DND-41 (cell line): ENCODE results near the gene USP13.

Experiments used
- ATAC-seq: fragments of 200-7000 bp; cut with Tn5 transposase; 3 replicates; pipeline ENCODE4 v1.9.1; 2021; ENCODE audit warnings: low read depth; ENCODE audit not compliant: insufficient read depth
- DNase-seq: peaks from one replicate; pipeline ENCODE4 v3.0.0-alpha.2; 2020
- H2AFZ ChIP-seq: 2 replicates; pipeline ENCODE4 v1.6.0; 2012; ENCODE audit warnings: low read depth, low read length
- H3K27ac ChIP-seq: 2 replicates; pipeline ENCODE4 v1.5.1; 2012; ENCODE audit warnings: low read length, inconsistent platforms
- H3K27me3 ChIP-seq: fragments of 200-600 bp; sonication (generic); 2 replicates; pipeline ENCODE4 v1.6.0; 2012; ENCODE audit warnings: low read length, mild to moderate bottlenecking, inconsistent platforms; ENCODE audit not compliant: insufficient read depth, poor library complexity
- H3K36me3 ChIP-seq: 2 replicates; pipeline ENCODE4 v1.5.1; 2012; ENCODE audit warnings: low read length, inconsistent platforms; ENCODE audit not compliant: insufficient read depth
- H3K4me1 ChIP-seq: 2 replicates; pipeline ENCODE4 v1.5.1; 2012; ENCODE audit warnings: mild to moderate bottlenecking, low read length; ENCODE audit not compliant: insufficient read depth
- H3K4me2 ChIP-seq: 2 replicates; pipeline ENCODE4 v1.6.0; 2012; ENCODE audit warnings: mild to moderate bottlenecking, moderate library complexity, low read length, inconsistent platforms; ENCODE audit not compliant: insufficient read depth
- H3K4me3 ChIP-seq, 2 experiments: fragments of 200-600 bp in 1 of 2; shearing (Covaris generic) in 1 of 2; 2 replicates each; pipeline ENCODE4 v1.5.1; 2012 to 2016; ENCODE audit warnings: inconsistent platforms in 2 of 2, low read length in 2 of 2, mild to moderate bottlenecking in 2 of 2, low read depth in 1 of 2, moderate library complexity in 1 of 2
- H3K79me2 ChIP-seq: 2 replicates; pipeline ENCODE4 v1.6.0; 2012; ENCODE audit warnings: low read length, inconsistent platforms; ENCODE audit not compliant: insufficient read depth
- H3K9ac ChIP-seq: 2 replicates; pipeline ENCODE4 v1.6.0; 2012; ENCODE audit warnings: low read depth, mild to moderate bottlenecking, inconsistent platforms, low read length, moderate library complexity
- H3K9me3 ChIP-seq: 2 replicates; pipeline ENCODE4 v1.5.1; 2012; ENCODE audit warnings: low read length, moderate library complexity, mild to moderate bottlenecking, inconsistent platforms; ENCODE audit not compliant: insufficient read depth, severe bottlenecking
- H4K20me1 ChIP-seq: 2 replicates; pipeline ENCODE4 v1.6.0; 2012; ENCODE audit warnings: low read length; ENCODE audit not compliant: insufficient read depth
- EZH2 ChIP-seq: IDR thresholded peaks from 3 replicates; pipeline ENCODE4 v1.6.1; 2012; ENCODE audit warnings: borderline replicate concordance, low read depth, mild to moderate bottlenecking, moderate library complexity, low read length, inconsistent platforms; ENCODE audit not compliant: severe bottlenecking
- TF ChIP-seq, protein P1 (sequence below): IDR thresholded peaks from 2 replicates; pipeline ENCODE4 v1.5.1; 2012; ENCODE audit warnings: borderline replicate concordance, low read length, moderate library complexity, mild to moderate bottlenecking; ENCODE audit not compliant: poor library complexity, severe bottlenecking; ENCODE audit errors: extremely low read depth

USP13 gene

DNA sequence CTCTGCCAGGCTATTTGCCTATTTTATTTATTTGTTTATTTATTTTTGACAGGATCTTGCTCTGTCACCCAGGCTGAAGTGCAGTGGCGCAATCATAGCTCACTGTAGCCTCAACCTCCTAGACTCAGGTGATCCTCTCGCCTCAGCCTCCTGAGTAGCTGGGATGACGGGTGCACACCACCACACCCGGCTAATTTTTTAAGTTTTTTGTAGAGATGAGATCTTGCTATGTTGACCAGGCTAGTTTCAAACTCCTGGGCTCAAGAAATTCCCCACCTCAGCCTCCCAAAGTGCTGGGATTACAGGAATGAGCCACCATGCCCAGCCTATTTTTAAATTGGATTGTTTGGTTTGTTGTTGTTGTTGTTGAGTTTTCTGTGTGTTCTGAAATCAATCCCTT lies 42.8 kb upstream of the USP13 start:
- no peak overlapping the region for H2AFZ ChIP-seq
- H3K9me3 ChIP-seq: no peaks in the 10 kb centered on the region
- peaks cover 51% of the 10 kb centered on the region for H3K79me2 ChIP-seq
- H3K36me3 ChIP-seq: no peaks in the 10 kb centered on the region
- DNase-seq (no peak), ATAC-seq (no peak)
- no peak overlapping the region for H3K4me3 ChIP-seq
- TF ChIP-seq, protein P1, sequence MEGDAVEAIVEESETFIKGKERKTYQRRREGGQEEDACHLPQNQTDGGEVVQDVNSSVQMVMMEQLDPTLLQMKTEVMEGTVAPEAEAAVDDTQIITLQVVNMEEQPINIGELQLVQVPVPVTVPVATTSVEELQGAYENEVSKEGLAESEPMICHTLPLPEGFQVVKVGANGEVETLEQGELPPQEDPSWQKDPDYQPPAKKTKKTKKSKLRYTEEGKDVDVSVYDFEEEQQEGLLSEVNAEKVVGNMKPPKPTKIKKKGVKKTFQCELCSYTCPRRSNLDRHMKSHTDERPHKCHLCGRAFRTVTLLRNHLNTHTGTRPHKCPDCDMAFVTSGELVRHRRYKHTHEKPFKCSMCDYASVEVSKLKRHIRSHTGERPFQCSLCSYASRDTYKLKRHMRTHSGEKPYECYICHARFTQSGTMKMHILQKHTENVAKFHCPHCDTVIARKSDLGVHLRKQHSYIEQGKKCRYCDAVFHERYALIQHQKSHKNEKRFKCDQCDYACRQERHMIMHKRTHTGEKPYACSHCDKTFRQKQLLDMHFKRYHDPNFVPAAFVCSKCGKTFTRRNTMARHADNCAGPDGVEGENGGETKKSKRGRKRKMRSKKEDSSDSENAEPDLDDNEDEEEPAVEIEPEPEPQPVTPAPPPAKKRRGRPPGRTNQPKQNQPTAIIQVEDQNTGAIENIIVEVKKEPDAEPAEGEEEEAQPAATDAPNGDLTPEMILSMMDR: no peak
- no peak overlapping the region for H3K9ac ChIP-seq
- no peak overlapping the region for H3K27ac ChIP-seq
- H4K20me1 ChIP-seq: no peaks in the 10 kb centered on the region
- H3K4me2 ChIP-seq: no peak overlapping the region
- peaks cover 20% of the 10 kb centered on the region for H3K4me1 ChIP-seq
- H3K27me3 ChIP-seq: no peaks in the 10 kb centered on the region

DNA sequence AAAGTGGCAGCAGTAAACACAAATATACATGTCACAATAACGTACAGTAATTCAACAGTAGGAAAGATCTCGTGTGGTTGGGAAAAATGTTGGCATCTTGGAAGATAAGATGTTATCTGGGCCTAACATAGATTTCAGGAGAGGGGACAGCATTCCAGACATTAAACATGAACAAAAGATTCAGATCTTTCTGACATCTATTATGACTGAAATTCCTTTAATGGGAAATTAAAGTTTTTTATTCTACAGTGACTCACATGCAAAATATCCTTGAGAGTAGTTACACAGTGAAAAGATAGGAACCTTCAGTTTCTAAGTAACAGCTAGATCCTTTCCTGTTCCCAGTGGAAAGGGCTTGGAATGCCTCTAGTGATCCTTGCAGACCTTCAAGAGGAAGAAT lies 39.0 kb upstream of the USP13 start:
- no peak overlapping the region for H3K9ac ChIP-seq
- no peaks in the 10 kb centered on the region for H3K4me1 ChIP-seq
- TF ChIP-seq, protein P1: no peak
- TF ChIP-seq EZH2: no peak
- ATAC-seq (no peak), DNase-seq (no peak)
- peaks cover 23% of the 10 kb centered on the region for H3K79me2 ChIP-seq
- H3K36me3 ChIP-seq: peaks cover 21% of the 10 kb centered on the region; the same call in 1 of the 2 replicates
- H4K20me1 ChIP-seq: no peaks in the 10 kb centered on the region
- H3K27ac ChIP-seq: no peak overlapping the region
- H3K4me3 ChIP-seq: no peak overlapping the region; a peak in 1 of 4 replicates
- no peaks in the 10 kb centered on the region for H3K27me3 ChIP-seq
- no peaks in the 10 kb centered on the region for H3K9me3 ChIP-seq
- no peak overlapping the region for H3K4me2 ChIP-seq
- no peak overlapping the region for H2AFZ ChIP-seq

DNA sequence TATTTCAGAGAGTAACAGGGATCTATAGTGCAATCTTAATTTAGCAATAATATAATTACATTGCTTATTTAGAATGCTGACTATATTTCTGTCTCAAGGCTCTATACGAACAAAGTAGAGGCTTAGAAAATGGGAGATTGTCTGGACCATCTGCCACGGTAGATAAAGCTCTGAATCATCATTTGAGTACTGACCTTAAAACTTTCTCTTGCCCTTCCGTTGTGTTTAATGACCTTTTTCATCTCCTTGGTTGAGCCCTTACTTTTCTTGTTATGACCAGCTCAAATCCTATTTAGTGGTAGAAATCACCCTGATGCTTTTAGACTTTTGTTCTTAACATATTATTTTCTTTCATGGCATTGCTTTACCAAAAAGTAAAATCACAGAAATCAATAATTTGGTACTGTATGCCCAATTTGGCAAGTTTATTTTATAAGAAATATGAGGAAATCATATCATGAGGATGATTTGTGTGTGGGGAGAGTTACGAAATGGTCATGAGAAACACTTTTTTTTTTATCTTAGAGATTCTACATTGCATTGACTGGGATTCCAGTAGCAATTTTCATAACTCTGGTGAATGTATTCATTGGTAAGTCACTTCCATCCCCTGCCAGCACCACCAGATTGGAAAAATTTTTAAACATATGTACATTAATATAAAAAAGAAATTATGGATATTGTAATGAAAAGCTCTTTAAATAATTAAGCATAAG lies 37.2 kb upstream of the USP13 start:
- Histone ChIP-seq H3K9me3 (no peaks in the 10 kb centered on the region), H3K79me2 (peaks cover 7% of the 10 kb centered on the region), H3K4me2 (no peak overlapping the region), H3K4me1 (no peaks in the 10 kb centered on the region), H4K20me1 (no peaks in the 10 kb centered on the region), H3K27ac (no peak overlapping the region), H3K27me3 (no peaks in the 10 kb centered on the region), H2AFZ (no peak overlapping the region), H3K9ac (no peak overlapping the region), H3K4me3 (no peak overlapping the region), H3K36me3 (peaks cover 26% of the 10 kb centered on the region; the same call in 1 of the 2 replicates)
- ATAC-seq (no peak), DNase-seq (no peak)
- TF ChIP-seq, protein P1: no peak
- TF ChIP-seq EZH2: no peak

DNA sequence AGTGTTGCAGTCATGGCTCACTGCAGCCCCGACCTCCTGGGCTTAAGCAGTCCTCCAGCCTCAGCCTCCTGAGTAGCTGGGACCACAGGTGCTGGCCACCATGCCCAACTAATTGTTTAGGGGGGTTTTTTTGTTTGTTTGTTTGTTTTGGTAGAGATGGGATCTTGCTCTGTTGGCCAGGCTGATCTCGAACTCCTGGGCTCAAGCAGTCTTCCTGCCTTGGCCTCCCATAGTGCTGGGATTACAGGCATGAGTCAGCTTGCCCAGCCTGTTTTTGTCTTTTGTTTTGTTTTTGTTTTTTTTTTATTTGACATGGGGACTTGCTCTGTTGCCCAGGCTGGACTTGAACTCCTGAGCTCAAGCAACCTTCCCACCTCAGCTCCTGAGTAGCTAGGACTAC lies 30.8 kb upstream of the USP13 start:
- Histone ChIP-seq H3K79me2 (no peaks in the 10 kb centered on the region), H3K4me2 (no peak overlapping the region), H3K4me3 (no peak overlapping the region), H3K9ac (no peak overlapping the region), H3K4me1 (no peaks in the 10 kb centered on the region), H3K27me3 (no peaks in the 10 kb centered on the region), H3K36me3 (peaks cover 56% of the 10 kb centered on the region), H3K9me3 (no peaks in the 10 kb centered on the region), H2AFZ (no peak overlapping the region), H4K20me1 (no peaks in the 10 kb centered on the region), H3K27ac (no peak overlapping the region)
- ATAC-seq (no peak), DNase-seq (no peak)
- no peak for TF ChIP-seq EZH2
- TF ChIP-seq, protein P1: no peak
